Activated CD4-positive, alpha-beta memory T cell treated with anti-CD3 and anti-CD28 coated beads for 36 hours (primary cell): ENCODE results near the gene PRPF40B. TPM values are rescaled to one million over a fixed set of nuclear protein-coding genes. Genes with fewer than 3 reads are reported as not detected.

ENCODE experiments used
- CTCF ChIA-PET: fragments of 350-600 bp; sonication (Branson Sonifier 250); formaldehyde crosslinking; loops from one replicate; lab custom pipeline; 2021; ENCODE audit warnings: antibody characterized with exemption, inconsistent platforms; lab: Charles Lee
- POLR2A ChIA-PET: fragments of 350-600 bp; sonication (Branson Sonifier 250); formaldehyde crosslinking; loops from one replicate; lab custom pipeline; 2021; ENCODE audit warnings: antibody characterized with exemption; lab: Charles Lee
- DNase-seq: peaks from one replicate; pipeline ENCODE4 v3.0.0-alpha.2; 2020
- H3K27ac Mint-ChIP-seq: one replicate; pipeline ENCODE4 v1.8.0; 2021; ENCODE audit warnings: mixed read lengths
- H3K27me3 Mint-ChIP-seq: one replicate; pipeline ENCODE4 v1.8.0; 2021; ENCODE audit warnings: mixed read lengths
- H3K36me3 Mint-ChIP-seq: one replicate; pipeline ENCODE4 v1.8.0; 2021; ENCODE audit warnings: mixed read lengths
- H3K4me1 Mint-ChIP-seq: one replicate; pipeline ENCODE4 v1.8.0; 2021; ENCODE audit warnings: low read depth, mixed read lengths
- H3K4me3 Mint-ChIP-seq: one replicate; pipeline ENCODE4 v1.8.0; 2021; ENCODE audit warnings: mild to moderate bottlenecking, mixed read lengths
- H3K9me3 Mint-ChIP-seq: one replicate; pipeline ENCODE4 v1.8.0; 2021; ENCODE audit warnings: mixed read lengths
- intact Hi-C: fragments of 100-400 bp; cut with micrococcal nuclease; formaldehyde crosslinking; loops from one replicate; pipeline ENCODE4 v1.15.1; 2023
- total RNA-seq, 2 experiments: library from RNA; stranded (reverse); gene quantifications; one replicate each; pipeline ENCODE4 v1.2.3, GENCODE V29; 2021

The PRPF40B gene
- total RNA-seq, 2 experiments from 2014 or later, result 6.2 to 8.9 TPM

DNA sequence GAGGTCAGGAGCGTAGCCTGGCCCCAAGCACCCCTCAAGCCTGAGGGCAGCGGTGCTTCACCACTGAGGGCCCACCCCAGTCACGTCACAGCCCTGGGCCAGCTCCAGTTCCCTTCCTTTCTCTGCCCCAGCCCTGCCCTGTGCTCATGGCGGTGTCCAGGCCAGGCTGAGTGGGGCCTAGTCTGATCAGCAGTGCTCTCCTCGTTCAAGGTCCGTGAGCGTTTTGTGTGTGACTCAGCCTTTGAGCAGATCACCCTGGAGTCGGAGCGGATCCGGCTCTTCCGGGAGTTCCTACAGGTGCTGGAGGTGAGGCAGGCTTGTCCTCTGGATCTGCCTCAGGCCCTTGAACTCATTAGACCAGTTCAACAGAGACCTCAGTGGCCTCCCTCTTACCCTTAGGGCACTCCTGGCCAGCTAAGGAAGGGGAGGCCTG lies 19.0 kb downstream of the PRPF40B start:
- Mint-ChIP-seq H3K4me1 (peaks cover 5% of the 10 kb centered on the region), H3K36me3 (peaks cover 8% of the 10 kb centered on the region), H3K9me3 (no peaks in the 10 kb centered on the region), H3K4me3 (no peak overlapping the region), H3K27me3 (no peaks in the 10 kb centered on the region), H3K27ac (no peak overlapping the region)
- ChIA-PET CTCF (interaction anchor here (0.9 to 9.3 kb wide), 4 partner anchors 31 to 99 kb away, joined by 3 to 281 read pairs (median 7); partner anchors contain the start of genes FMNL3 and TMBIM6), POLR2A (no interaction called here)
- DNase-seq, result no peak
- intact Hi-C loops, result no loop called here

DNA sequence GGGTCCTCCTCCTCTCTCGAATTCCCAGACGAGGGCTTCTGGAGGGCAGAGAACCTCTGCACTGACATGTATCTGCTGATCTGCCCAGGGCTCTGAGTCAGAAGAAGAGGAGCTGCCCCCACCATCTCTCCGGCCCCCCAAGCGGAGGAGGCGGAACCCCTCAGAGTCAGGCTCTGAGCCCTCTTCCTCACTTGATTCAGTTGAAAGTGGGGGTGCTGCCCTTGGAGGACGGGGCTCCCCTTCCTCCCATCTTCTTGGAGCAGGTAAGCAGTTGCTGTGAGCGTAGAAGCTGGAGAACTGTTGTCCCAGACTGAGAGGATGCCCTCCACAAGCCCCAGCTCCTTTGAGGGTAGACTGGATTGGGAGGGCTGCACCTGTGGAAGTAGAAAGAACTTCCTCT lies 19.8 kb downstream of the PRPF40B start:
- ChIA-PET CTCF (interaction anchor here (0.8 to 9.3 kb wide), 10 partner anchors 11 to 196 kb away, joined by 3 to 281 read pairs (median 5); partner anchors contain the start of gene FMNL3), POLR2A (interaction anchor here (1.5 kb wide), 1 partner anchor 98 kb away, joined by 6 read pairs; the partner anchor contains the start of gene TMBIM6)
- Mint-ChIP-seq H3K4me3 (no peak overlapping the region), H3K27me3 (no peaks in the 10 kb centered on the region), H3K4me1 (peaks cover 5% of the 10 kb centered on the region), H3K36me3 (peaks cover 11% of the 10 kb centered on the region), H3K9me3 (no peaks in the 10 kb centered on the region), H3K27ac (no peak overlapping the region)
- no peak for DNase-seq
- intact Hi-C loops, result no loop called here

DNA sequence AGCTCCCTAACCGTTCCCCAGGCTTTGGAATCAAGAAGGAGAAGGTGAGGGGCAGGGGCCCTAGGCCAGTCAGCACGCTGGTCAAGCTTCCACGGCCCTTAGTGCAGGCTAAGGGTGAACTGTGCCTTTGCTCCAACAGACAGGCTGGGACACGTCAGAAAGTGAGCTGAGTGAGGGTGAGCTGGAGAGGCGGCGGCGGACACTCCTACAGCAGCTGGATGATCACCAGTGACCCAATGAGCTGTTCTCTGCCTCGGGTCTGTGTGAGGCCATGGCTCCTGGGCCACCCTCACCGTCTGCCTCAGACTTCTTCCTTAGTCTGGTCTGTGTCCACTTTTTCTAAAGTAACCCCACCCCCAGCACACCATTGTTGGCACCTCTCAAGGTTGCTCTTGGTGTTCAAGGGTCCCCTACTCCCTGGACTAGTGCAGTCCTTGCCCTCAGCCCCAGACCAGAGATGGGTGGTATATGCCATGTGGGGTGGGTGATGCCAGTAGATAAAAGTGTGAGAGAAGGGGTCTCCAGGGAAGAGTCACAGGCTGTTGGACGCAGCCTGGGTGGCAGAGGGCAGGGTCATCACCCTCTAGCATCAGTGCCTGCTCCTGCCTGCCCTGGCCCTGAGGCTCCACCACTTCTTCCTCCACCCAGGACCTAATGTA lies 20.7 kb downstream of the PRPF40B start:
- DNase-seq, result no peak
- peak overlapping the region; percentile 20 for H3K27ac Mint-ChIP-seq
- no peaks in the 10 kb centered on the region for H3K9me3 Mint-ChIP-seq
- H3K36me3 Mint-ChIP-seq, result peaks cover 11% of the 10 kb centered on the region
- CTCF ChIA-PET, result interaction anchor here (0.8 to 9.3 kb wide), 20 partner anchors 10 to 286 kb away, joined by 3 to 281 read pairs (median 5); partner anchors contain the start of genes FMNL3 and TMBIM6
- no peaks in the 10 kb centered on the region for H3K27me3 Mint-ChIP-seq
- no peak overlapping the region for H3K4me3 Mint-ChIP-seq
- intact Hi-C loops, result loop anchor here (1.0 to 2.0 kb wide), 3 partner anchors 27 to 195 kb away; partner anchors contain the start of gene FMNL3
- POLR2A ChIA-PET, result interaction anchor here (1.5 kb wide), 1 partner anchor 97 kb away, joined by 6 read pairs; the partner anchor contains the start of gene TMBIM6
- H3K4me1 Mint-ChIP-seq, result peaks cover 10% of the 10 kb centered on the region

DNA sequence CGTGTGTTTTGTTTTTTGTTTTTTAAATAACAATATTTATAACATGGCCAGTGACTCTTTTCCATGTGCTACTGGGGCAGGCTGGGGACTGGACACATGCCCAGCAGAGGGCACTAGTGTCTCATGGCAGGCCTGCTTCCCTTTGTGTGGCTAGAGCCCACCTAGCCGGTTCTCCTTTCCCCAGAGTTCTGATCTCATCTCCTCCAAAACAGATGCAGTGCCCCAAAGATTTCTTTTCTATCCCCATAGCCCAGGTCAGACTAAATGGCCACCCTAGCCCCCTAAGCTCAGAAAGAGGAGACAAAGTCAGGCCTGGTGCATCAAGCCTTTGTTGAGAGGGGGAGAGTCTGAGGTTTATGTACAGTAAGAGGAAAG lies 21.2 kb downstream of the PRPF40B start:
- peak overlapping the region; percentile 74 for H3K27ac Mint-ChIP-seq
- POLR2A ChIA-PET, result interaction anchor here (1.1 to 1.5 kb wide), 2 partner anchors 59 to 97 kb away, joined by 3 to 6 read pairs; partner anchors contain the start of gene TMBIM6
- peaks cover 11% of the 10 kb centered on the region for H3K36me3 Mint-ChIP-seq
- H3K9me3 Mint-ChIP-seq, result no peaks in the 10 kb centered on the region
- CTCF ChIA-PET, result interaction anchor here (0.6 to 9.3 kb wide), 25 partner anchors 8 to 286 kb away, joined by 3 to 281 read pairs (median 5); partner anchors contain the start of genes FMNL3 and TMBIM6
- H3K4me3 Mint-ChIP-seq, result no peak overlapping the region
- intact Hi-C loops, result loop anchor here (1.0 to 2.0 kb wide), 3 partner anchors 26 to 195 kb away; partner anchors contain the start of gene FMNL3
- H3K4me1 Mint-ChIP-seq, result peaks cover 13% of the 10 kb centered on the region
- peak; percentile 86 for DNase-seq
- no peaks in the 10 kb centered on the region for H3K27me3 Mint-ChIP-seq

DNA sequence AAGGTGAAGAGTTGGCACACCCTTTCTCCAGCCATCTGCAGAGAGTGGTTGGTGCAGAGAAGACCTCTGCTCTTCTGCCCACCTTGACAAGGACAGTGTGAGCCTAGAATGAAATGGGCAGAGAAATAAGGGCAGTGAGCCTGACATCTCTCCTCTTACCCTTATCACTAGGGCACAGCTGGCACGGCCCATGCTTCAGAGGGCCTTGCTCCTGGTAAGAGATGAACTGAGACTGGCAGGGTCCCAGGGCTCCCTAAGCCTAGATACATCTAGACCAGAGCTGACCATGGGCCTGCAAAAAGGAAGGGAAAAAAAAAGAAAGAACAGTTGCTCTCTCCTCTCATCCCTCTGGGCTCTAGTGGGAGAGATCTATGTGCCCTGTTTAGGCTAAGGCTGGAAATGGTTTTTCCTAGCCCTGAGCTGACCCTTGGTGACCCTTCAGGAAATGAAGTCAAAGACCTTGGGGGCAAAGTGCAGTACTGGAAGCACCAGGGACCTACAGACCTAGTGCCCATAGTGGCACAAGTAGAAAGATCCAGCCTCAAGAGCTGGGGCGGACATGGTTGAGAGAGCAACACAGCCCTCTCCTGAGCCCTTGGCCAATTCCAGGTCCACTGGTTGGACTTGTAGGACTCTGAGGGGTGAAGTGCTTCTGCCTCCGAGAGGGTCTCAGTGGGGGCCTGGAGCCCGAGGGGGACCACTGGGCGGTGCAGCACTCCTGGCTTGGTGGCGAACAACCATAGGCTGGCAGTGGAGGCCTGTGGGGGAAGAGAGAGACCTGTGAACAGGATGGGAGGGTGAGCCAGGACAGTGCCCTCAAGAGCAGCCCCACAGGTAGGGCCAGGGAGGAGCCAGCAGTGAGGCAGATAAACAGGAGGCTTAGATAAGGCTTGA lies 22.0 kb downstream of the PRPF40B start:
- DNase-seq, result no peak
- intact Hi-C loops, result loop anchor here (2.0 kb wide), 1 partner anchor 25 kb away; no protein-coding TSS in a partner anchor
- no peaks in the 10 kb centered on the region for H3K9me3 Mint-ChIP-seq
- ChIA-PET CTCF (interaction anchor here (0.6 to 9.3 kb wide), 24 partner anchors 9 to 287 kb away, joined by 3 to 281 read pairs (median 5); partner anchors contain the start of genes FMNL3 and TMBIM6), POLR2A (interaction anchor here (1.1 kb wide), 1 partner anchor 58 kb away, joined by 3 read pairs; no protein-coding TSS in a partner anchor)
- peak overlapping the region; percentile 56 for H3K27ac Mint-ChIP-seq
- no peaks in the 10 kb centered on the region for H3K27me3 Mint-ChIP-seq
- H3K36me3 Mint-ChIP-seq, result peaks cover 11% of the 10 kb centered on the region
- no peak overlapping the region for H3K4me3 Mint-ChIP-seq
- peaks cover 13% of the 10 kb centered on the region for H3K4me1 Mint-ChIP-seq

DNA sequence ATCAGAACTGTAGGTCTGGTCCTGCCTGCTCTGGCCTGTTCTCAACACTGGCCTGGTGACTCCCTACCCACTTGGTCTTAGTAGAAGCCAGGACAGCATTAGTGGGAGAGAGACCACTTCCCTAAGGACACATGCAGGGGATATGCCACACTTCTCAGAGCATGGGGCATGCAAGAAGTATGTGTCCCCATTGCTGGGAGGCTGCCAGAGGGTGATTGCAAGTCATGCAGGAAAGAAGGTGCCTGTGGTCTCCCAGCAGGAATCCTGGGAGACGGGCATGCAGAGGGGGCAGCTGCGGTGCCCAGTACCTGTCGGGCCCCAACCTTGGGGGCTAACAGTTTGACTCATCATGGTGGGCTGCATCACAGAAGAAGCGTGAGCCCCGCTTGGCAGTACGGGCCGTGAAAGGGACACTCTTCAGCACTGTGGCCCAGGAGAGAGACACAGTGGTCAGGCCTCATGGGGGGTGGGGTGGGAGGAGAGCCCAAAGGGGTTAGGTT lies 23.0 kb downstream of the PRPF40B start:
- CTCF ChIA-PET, result interaction anchor here (1.0 to 9.3 kb wide), 7 partner anchors 9 to 198 kb away, joined by 3 to 281 read pairs (median 11); partner anchors contain the start of gene FMNL3
- no peaks in the 10 kb centered on the region for H3K27me3 Mint-ChIP-seq
- H3K36me3 Mint-ChIP-seq, result peaks cover 11% of the 10 kb centered on the region
- DNase-seq, result no peak
- H3K27ac Mint-ChIP-seq, result no peak overlapping the region
- intact Hi-C loops, result no loop called here
- H3K4me1 Mint-ChIP-seq, result peaks cover 13% of the 10 kb centered on the region
- no peak overlapping the region for H3K4me3 Mint-ChIP-seq
- POLR2A ChIA-PET, result interaction anchor here (0.6 kb wide), 1 partner anchor 9 kb away, joined by 3 read pairs; no protein-coding TSS in a partner anchor
- H3K9me3 Mint-ChIP-seq, result no peaks in the 10 kb centered on the region

DNA sequence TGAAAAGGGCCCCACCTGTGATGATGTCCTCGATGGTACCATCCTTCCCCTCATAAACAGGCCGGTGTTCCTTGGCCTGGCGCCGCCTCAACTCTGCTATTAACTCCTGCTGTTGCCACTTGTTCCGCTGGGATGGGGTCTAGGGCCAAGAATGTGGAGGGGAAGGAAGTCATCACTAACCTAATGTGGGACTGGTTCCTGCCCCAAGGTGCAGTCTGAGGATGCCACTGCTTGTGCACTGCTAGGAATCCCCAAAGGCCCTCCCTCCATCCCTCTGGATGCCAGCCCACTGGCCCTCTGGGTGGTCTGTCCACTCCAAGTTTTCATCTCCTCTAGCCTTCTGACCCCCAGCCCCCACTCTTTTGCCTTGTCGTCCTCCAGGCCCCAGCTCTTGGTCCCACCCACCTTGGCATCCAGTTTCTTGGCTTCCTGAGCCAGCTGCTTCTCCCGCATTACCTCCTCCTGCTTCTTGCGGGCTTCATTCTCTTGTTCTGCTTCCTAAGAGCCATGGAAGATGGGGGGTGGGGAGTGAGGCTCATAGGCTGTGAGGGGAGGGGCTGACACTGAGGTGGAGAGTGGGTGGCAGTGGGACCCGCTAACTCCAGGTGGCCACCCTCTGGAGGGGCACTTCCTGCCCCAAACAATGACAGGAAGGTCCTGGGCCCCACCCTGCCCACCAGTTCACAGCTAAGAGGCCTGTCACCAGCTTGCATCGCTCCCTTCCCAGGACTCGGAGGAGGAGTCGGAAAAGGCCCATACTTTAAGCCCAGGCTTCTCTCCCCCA lies 23.7 kb downstream of the PRPF40B start:
- Mint-ChIP-seq H3K36me3 (peaks cover 11% of the 10 kb centered on the region), H3K4me3 (no peak overlapping the region), H3K9me3 (no peaks in the 10 kb centered on the region), H3K27ac (peak overlapping the region; percentile 23), H3K4me1 (peaks cover 13% of the 10 kb centered on the region), H3K27me3 (no peaks in the 10 kb centered on the region)
- intact Hi-C loops, result no loop called here
- no peak for DNase-seq
- ChIA-PET POLR2A (interaction anchor here (0.6 kb wide), 1 partner anchor 9 kb away, joined by 3 read pairs; no protein-coding TSS in a partner anchor), CTCF (interaction anchor here (0.7 to 9.3 kb wide), 6 partner anchors 9 to 150 kb away, joined by 3 to 281 read pairs (median 7); partner anchors contain the start of genes FMNL3 and PRPF40B)

DNA sequence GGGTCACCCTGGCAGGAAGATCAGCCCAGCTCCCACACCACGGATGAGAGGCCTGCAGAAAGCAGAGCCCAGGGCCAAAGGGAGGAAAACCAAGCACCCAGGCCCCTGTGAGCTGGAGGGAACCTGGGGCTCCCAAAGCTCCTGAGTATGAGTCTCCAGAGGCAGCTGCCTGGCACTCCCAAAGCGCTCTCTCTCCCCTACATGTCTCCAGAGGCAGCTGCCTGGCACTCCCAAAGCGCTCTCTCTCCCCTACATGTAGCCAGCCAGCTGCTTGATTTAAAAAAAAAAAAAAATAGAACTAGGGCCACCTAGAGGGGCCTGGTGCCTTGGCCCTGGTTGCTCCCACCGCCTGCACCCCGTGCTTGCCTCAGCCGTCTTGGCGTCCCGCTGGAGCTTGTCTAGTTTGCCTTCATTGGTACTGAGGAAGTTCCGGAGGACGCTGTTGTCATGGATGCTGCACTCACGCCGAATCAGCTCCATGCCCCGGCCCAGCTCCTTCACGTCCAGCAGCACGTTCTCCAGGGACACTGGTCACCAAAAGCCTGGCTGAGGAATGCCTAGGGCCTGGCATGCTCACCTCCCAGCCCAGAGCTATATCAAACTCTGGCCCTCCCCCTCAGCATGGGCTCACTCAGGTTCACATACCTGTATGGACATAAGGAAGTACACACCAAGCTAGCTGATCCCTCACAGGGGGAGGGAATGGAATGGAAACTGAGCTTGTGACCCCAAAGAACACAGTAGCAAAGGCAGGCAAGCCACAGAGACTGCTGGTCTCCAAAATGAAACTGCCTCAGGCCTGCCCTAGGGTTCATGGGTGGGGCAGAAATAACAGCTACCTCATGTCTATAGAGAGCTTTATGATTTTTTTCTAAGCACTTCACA lies 24.7 kb downstream of the PRPF40B start:
- H3K4me1 Mint-ChIP-seq, result peaks cover 13% of the 10 kb centered on the region
- H3K27ac Mint-ChIP-seq, result no peak overlapping the region
- H3K4me3 Mint-ChIP-seq, result no peak overlapping the region
- no peaks in the 10 kb centered on the region for H3K27me3 Mint-ChIP-seq
- POLR2A ChIA-PET, result interaction anchor here (0.6 to 1.7 kb wide), 8 partner anchors 9 to 460 kb away, joined by 3 to 8 read pairs (median 3); partner anchors contain the start of gene TMBIM6
- H3K36me3 Mint-ChIP-seq, result peaks cover 11% of the 10 kb centered on the region
- intact Hi-C loops, result no loop called here
- DNase-seq, result no peak
- CTCF ChIA-PET, result interaction anchor here (0.7 to 9.3 kb wide), 10 partner anchors 10 to 191 kb away, joined by 3 to 281 read pairs (median 4); partner anchors contain the start of genes FMNL3, PRPF40B and TMBIM6
- H3K9me3 Mint-ChIP-seq, result no peaks in the 10 kb centered on the region

DNA sequence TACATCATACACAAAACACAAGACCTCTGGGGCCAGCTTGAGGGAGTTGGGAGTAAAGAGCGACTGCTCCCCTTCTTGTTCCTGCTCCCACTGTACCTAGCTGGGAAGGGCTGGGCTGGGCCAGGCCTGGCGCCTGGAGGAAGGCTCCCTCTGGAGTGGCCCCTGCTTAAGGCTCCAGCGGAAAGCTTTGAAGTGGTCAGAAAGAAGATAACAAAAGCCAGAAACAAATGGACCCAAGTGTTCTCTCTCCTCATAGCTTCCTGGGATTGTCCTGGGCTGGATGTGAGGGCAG lies 25.3 kb downstream of the PRPF40B start:
- H3K9me3 Mint-ChIP-seq, result no peaks in the 10 kb centered on the region
- H3K27ac Mint-ChIP-seq, result peak overlapping the region; percentile 49
- ChIA-PET POLR2A (interaction anchor here (0.6 to 1.7 kb wide), 8 partner anchors 8 to 461 kb away, joined by 3 to 8 read pairs (median 3); partner anchors contain the start of gene TMBIM6), CTCF (interaction anchor here (0.9 to 9.3 kb wide), 7 partner anchors 11 to 190 kb away, joined by 3 to 281 read pairs (median 7); partner anchors contain the start of genes FMNL3 and TMBIM6)
- H3K4me3 Mint-ChIP-seq, result no peak overlapping the region
- H3K4me1 Mint-ChIP-seq, result peaks cover 13% of the 10 kb centered on the region
- peaks cover 13% of the 10 kb centered on the region for H3K36me3 Mint-ChIP-seq
- H3K27me3 Mint-ChIP-seq, result no peaks in the 10 kb centered on the region
- intact Hi-C loops, result no loop called here
- no peak for DNase-seq
